AG08396 (cell line): ENCODE data around the gene PDPK1.
"Not testable (repeated sequence)": the region's sequence is repeated elsewhere in the genome, so short reads cannot be mapped to it uniquely, and the experiment has no call there.

Experiments
- DNase-seq: peaks from one replicate; pipeline ENCODE4 v3.0.0; 2012; ENCODE audit warnings: low spot score, mixed read lengths

PDPK1 gene

GRCh38 chr16:2523801-2524231 lies 14.0 kb upstream of the PDPK1 start:
- no peak for DNase-seq

- no peak for DNase-seq
These were observed 13.4 kb upstream of the PDPK1 start for GRCh38 chr16:2524339-2524938.

- no peak for DNase-seq
These were observed 11.7 kb upstream of the PDPK1 start for GRCh38 chr16:2526135-2526534.

GRCh38 chr16:2527071-2527783 lies 10.6 kb upstream of the PDPK1 start:
- DNase-seq, result no peak

- no peak for DNase-seq
These were observed 10.1 kb upstream of the PDPK1 start for GRCh38 chr16:2527784-2528100.

GRCh38 chr16:2528161-2529060 lies 9.4 kb upstream of the PDPK1 start:
- DNase-seq, result no peak

- DNase-seq, result peak; percentile 50
These were observed 8.5 kb upstream of the PDPK1 start for GRCh38 chr16:2529061-2529931.

GRCh38 chr16:2529961-2530628 lies 7.7 kb upstream of the PDPK1 start:
- DNase-seq, result no peak

DNA sequence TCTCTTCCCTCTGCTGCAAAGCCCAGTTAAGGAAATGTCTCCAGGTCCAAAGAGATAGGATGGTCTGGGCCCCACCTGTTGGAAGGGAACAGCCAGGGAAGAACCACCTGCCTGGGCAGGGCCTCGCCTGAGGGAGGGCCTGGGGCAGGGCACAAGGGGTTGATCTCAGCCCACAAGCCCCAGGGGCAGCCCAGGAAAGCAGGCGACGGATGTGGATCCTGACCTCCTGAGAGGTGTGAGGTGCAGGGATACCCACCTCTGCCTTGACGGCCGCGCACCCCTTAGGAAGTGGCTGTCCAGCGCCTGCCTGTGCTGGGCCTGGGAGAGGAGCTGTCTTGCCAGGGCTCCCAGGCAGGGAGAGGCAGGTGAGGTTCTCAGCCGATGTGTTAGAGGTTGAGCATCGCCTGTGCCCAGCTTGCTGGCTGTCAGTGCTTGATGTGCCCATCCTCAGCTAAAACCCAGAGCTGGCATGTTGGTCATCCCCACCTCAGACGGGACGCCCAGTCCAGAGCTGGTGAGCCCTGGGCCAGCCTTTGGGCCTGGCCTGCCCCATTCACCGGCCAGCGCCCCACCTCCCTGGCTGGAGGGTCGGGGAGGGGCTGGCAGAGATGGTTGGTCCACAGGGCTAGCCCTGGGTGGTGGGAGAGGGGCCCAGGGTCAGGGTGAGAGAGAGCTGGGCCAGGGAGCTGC lies 7.0 kb upstream of the PDPK1 start:
- DNase-seq, result no peak

DNA sequence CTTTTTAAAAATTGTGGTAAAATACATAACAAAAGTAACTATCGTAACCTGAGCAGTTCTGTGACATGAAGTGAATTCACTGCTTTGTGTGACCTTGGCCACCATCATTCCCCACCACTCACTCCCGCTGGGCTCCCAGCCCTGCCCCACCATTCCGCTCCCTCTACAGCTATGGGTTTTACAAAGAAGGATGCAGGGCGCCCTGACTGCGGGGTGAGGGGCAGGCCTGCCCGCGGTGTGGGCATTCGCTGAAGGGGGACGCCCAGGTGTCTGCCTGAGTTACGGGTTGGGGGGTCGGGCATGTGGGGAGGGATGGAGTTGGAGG lies 6.5 kb upstream of the PDPK1 start, which contains the start of gene CEMP1:
CEMP1 (minus strand) TSS at position 38 of the 325 bp plus-strand sequence. CDS start 335 bp downstream, outside the sequence.
- DNase-seq, result no peak

GRCh38 chr16:2531696-2532493 lies 5.9 kb upstream of the PDPK1 start:
- DNase-seq, result peak; percentile 99

DNA sequence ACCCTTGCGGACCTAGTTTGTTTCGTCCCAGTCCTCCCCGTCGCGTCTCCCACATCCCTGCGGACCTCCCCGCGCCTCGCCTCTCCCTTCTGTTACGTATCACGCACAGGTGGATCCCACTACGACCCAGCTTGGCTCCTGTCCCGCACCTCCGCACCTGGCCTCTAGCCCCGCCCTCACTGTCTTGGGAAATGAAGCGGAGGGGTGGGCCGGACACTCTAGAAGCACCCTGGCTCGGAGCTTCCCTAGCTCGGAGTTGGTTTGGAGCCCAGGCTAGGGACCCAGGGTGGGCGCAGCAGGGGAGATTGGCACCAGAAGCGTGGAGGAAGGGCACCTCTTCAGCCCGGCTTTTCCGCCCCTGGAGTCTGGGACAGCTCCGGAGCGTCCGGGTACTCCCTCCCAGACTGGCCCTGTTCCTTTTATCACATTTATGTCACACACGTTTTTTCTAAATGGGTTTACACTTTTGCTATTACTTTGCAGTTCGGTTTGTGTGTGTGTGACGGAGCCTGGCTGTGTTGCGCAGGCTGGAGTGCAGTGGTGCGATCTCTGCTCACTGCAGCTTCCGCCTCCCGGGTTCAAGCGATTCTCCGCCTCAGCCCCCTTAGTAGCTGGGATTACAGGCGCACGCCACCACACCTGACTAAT lies 5.2 kb upstream of the PDPK1 start:
- DNase-seq, result peak; percentile 40

GRCh38 chr16:2533142-2533755 lies 4.6 kb upstream of the PDPK1 start:
- not testable (repeated sequence) for DNase-seq

GRCh38 chr16:2533912-2534311 lies 3.9 kb upstream of the PDPK1 start:
- DNase-seq, result no peak

DNA sequence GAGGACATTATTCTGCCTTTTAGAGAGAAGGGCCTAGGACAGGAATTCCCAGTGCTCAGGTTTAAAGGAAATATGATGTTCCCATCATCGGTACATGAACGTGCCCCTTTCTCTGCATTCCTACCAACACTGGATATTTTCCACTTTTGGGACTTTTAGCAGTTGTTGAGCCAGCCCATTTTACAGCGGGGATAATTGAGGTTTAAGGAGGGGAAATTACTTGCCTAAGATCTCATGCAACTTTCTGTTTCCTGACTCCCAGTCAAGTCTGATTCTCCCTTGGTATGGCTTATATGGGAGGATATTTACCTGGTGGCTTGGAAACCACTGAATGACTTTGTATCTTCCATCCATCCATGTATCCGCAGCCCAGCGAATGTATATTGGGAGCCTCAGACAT lies 3.5 kb upstream of the PDPK1 start:
- DNase-seq, result not testable (repeated sequence)

DNA sequence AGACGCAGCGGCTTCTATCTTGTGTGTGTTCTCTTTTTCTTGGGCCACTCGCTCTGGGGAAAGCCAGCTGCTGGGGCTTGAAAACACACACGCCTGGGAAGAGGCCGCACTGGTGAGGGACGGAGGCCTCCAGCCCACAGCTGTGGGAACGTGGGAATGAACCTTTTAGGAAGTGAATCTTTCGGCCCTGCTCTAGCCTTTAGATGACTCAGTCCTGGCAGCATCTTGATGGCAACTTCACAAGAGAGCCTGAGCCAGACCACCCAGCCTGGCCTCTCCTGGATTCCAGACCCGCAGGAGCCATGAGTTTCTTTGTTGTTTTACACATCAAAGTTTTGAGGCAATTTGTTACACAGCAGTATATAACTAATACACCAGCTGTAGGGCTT lies 2.2 kb upstream of the PDPK1 start:
- DNase-seq, result peak; percentile 68

DNA sequence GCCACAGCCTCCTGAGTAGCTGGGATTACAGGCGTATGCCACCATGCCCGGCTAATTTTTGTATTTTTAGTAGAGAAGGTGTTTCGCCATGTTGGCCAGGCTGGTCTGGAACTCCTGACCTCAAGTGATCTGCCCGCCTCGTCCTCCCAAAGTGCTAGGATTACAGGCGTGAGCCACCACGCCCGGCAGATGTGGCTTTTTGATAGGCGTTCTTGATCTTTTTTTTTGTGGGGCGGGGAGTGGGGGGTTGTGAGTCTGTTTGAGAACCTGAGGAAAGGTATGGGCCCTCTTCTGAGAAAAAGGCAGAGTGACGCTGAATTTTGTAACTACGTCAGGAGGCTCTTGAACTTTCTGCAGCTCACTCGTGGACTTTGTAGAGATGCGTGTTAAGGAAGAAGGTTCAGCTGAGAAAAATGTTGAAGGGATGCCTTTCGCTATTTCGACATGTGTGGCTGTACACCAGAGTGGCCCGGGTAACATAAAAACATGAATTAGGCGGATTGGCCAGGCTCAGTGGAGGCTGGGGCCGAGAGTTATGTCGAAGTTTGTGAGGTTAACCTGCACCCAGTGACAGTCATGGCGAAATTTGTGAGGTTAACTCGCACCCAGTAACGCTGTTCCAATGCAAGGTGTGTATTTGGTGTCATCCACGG lies 1.5 kb downstream of the PDPK1 start:
- not testable (repeated sequence) for DNase-seq

DNA sequence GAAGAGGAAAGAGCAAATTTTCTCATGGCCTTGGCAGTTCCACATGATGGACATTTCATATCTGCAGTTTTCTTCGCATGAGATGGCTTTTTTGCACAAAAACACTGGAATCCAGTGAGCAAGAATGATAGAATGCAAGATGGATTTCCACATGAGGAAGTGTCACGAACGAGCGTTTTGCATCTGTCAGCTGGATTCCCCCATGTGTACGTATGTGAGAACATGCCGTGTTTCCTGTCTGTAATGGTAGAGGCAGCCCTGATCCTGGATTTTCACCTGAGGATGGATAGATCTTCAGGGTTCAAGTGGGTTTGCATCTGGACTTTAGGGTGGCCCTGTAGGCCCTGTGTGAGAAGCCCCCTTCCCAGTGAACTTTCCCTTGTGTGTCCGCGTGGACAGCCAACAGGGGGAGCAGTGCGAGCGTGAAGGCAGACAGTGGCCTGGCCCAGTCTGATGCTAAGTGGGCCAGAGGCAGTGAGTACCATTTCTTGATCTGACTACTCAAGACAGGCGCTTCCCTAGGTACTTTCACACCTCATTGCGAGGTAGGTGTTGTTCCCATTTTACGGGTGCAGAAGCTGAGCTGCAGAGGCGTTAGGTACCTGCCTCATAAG lies 2.1 kb downstream of the PDPK1 start:
- not testable (repeated sequence) for DNase-seq
